NCI-H146 (cell line): Measurements from ENCODE around the gene TGFBI.

Experiments
- DNase-seq: peaks from one replicate; lab custom pipeline; 2025; lab: John Stamatoyannopoulos, UW

TGFBI gene

GRCh38 chr5:136046246-136046645 lies 17.5 kb downstream of the TGFBI start:
- no peak for DNase-seq

GRCh38 chr5:136047858-136048257 lies 19.1 kb downstream of the TGFBI start:
- DNase-seq = no peak

GRCh38 chr5:136048966-136049365 lies 20.2 kb downstream of the TGFBI start:
- no peak for DNase-seq

GRCh38 chr5:136051486-136052220 lies 22.9 kb downstream of the TGFBI start:
- DNase-seq = no peak

- DNase-seq = no peak
These were observed 24.0 kb downstream of the TGFBI start for GRCh38 chr5:136052692-136053335.

- DNase-seq = no peak
These were observed 24.8 kb downstream of the TGFBI start for GRCh38 chr5:136053336-136054141.

- DNase-seq = no peak
These were observed 25.6 kb downstream of the TGFBI start for GRCh38 chr5:136054142-136055019.

- DNase-seq = no peak
These were observed 27.0 kb downstream of the TGFBI start for GRCh38 chr5:136055612-136056309.

GRCh38 chr5:136056336-136056735 lies 27.5 kb downstream of the TGFBI start:
- DNase-seq = no peak

- no peak for DNase-seq
These were observed 28.1 kb downstream of the TGFBI start for GRCh38 chr5:136056771-136057335.

- DNase-seq = no peak
These were observed 28.7 kb downstream of the TGFBI start for GRCh38 chr5:136057401-136058038.

- DNase-seq = no peak
These were observed 29.5 kb downstream of the TGFBI start for GRCh38 chr5:136058039-136058971.

GRCh38 chr5:136058972-136059354 lies 30.2 kb downstream of the TGFBI start:
- no peak for DNase-seq

- DNase-seq = no peak
These were observed 32.2 kb downstream of the TGFBI start for GRCh38 chr5:136060963-136061362.

- DNase-seq = no peak
These were observed 33.0 kb downstream of the TGFBI start for GRCh38 chr5:136061630-136062365.

GRCh38 chr5:136062366-136063274 lies 33.8 kb downstream of the TGFBI start:
- DNase-seq = peak; percentile 40

- DNase-seq = no peak
These were observed 35.1 kb downstream of the TGFBI start for GRCh38 chr5:136063778-136064465.
